HG03045 (cell line): ENCODE results near the gene MRM2.

Experiments
- ATAC-seq: cut with Tn5 transposase; IDR thresholded peaks from one replicate; pipeline ENCODE4 v1.9.1; 2021; ENCODE audit warnings: mild to moderate bottlenecking, moderate library complexity; ENCODE audit not compliant: unreplicated experiment

MRM2 gene

GRCh38 chr7:2241580-2242540 is at the start of gene MRM2, which contains the start of gene NUDT1:
MRM2 (minus strand) TSS chr7:2242205; CDS start chr7:2242169, 36 bp downstream.
NUDT1 (plus strand) TSS chr7:2242226; CDS start chr7:2244575, 2,349 bp downstream.
- ATAC-seq, result peak; percentile 67

- no peak for ATAC-seq
Observed at GRCh38 chr7:2290877-2291276, 48.9 kb upstream of the MRM2 start.

- no peak for ATAC-seq
Observed at GRCh38 chr7:2289621-2290020, 47.6 kb upstream of the MRM2 start.

- ATAC-seq, result no peak
Observed at GRCh38 chr7:2289111-2289586, 47.1 kb upstream of the MRM2 start.

- ATAC-seq, result no peak
Observed at GRCh38 chr7:2288503-2288902, 46.5 kb upstream of the MRM2 start.

- no peak for ATAC-seq
Observed at GRCh38 chr7:2287745-2288144, 45.7 kb upstream of the MRM2 start.

GRCh38 chr7:2283074-2283473 is 41.1 kb upstream of the MRM2 start:
- no peak for ATAC-seq

GRCh38 chr7:2282185-2282751 is 40.3 kb upstream of the MRM2 start:
- no peak for ATAC-seq

- ATAC-seq, result no peak
Observed at GRCh38 chr7:2281541-2281940, 39.5 kb upstream of the MRM2 start.

GRCh38 chr7:2280424-2280823 is 38.4 kb upstream of the MRM2 start:
- ATAC-seq, result no peak

GRCh38 chr7:2279896-2280295 is 37.9 kb upstream of the MRM2 start:
- no peak for ATAC-seq

GRCh38 chr7:2278026-2278425 is 36.0 kb upstream of the MRM2 start:
- ATAC-seq, result no peak

GRCh38 chr7:2276107-2276506 is 34.1 kb upstream of the MRM2 start:
- no peak for ATAC-seq

GRCh38 chr7:2275101-2275500 is 33.1 kb upstream of the MRM2 start:
- no peak for ATAC-seq

GRCh38 chr7:2274666-2275065 is 32.7 kb upstream of the MRM2 start:
- no peak for ATAC-seq

GRCh38 chr7:2273866-2274265 is 31.9 kb upstream of the MRM2 start:
- ATAC-seq, result no peak

- ATAC-seq, result no peak
Observed at GRCh38 chr7:2272031-2272430, 30.0 kb upstream of the MRM2 start.

GRCh38 chr7:2271273-2272026 is 29.4 kb upstream of the MRM2 start:
- ATAC-seq, result no peak

GRCh38 chr7:2270495-2270894 is 28.5 kb upstream of the MRM2 start:
- ATAC-seq, result no peak

GRCh38 chr7:2269991-2270460 is 28.0 kb upstream of the MRM2 start:
- ATAC-seq, result no peak
